ENCODE data around the gene ACIN1. TPM values are rescaled to one million over a fixed set of nuclear protein-coding genes. Genes with fewer than 3 reads are reported as not detected.

ACIN1 gene
- total and polyA plus RNA-seq, 2 of the 13 experiments (the other 11 are each of a cell fraction or from before 2014, with no cell fraction given) = 165 to 183 TPM

DNA sequence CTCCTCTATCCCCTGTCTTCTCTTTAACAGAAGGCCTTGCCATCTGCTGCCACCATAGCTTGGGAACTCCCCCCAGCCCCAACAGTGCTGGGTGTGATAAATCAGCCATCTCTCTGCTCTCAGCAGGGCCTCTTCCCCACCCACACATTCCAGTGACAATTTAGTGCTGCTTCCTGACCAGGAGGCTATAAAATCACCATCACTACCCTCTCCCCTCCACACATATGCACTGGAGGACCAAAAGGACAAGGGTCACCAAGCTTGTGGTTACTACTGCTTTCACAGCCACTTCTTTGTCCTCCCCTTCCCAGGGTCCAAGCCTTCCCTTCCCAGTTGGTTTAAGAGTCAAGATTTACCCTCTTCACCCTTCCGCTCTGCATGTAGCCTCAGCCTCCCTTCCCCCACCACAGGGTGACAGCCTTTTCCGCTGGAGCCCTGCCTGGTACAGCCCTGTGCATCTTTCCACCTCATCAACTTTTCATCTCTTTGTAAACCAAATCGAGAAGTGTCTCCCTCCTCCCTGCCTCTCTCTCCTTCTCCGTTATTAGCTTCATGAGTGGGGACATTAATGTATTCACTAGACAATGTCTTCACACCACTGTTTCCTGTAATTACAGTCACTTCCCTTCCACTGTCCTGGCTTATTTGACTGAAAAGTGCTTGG, 69.7 kb downstream of the ACIN1 start (continued):
- TF ChIP-seq, protein P1, sequence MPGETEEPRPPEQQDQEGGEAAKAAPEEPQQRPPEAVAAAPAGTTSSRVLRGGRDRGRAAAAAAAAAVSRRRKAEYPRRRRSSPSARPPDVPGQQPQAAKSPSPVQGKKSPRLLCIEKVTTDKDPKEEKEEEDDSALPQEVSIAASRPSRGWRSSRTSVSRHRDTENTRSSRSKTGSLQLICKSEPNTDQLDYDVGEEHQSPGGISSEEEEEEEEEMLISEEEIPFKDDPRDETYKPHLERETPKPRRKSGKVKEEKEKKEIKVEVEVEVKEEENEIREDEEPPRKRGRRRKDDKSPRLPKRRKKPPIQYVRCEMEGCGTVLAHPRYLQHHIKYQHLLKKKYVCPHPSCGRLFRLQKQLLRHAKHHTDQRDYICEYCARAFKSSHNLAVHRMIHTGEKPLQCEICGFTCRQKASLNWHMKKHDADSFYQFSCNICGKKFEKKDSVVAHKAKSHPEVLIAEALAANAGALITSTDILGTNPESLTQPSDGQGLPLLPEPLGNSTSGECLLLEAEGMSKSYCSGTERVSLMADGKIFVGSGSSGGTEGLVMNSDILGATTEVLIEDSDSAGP (CRISPR knock-in tag; IDR thresholded peaks at IDR 0.05; ENCODE audit: borderline replicate concordance) = 0 out of 2 replicates have a peak, but pooled peaks have one; percentile 21
- TF ChIP-seq, protein P2, sequence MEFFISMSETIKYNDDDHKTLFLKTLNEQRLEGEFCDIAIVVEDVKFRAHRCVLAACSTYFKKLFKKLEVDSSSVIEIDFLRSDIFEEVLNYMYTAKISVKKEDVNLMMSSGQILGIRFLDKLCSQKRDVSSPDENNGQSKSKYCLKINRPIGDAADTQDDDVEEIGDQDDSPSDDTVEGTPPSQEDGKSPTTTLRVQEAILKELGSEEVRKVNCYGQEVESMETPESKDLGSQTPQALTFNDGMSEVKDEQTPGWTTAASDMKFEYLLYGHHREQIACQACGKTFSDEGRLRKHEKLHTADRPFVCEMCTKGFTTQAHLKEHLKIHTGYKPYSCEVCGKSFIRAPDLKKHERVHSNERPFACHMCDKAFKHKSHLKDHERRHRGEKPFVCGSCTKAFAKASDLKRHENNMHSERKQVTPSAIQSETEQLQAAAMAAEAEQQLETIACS (CRISPR knock-in tag; IDR thresholded peaks at IDR 0.05) = no peak
- TF ChIP-seq ZNF441 (CRISPR knock-in tag; IDR thresholded peaks at IDR 0.05; ENCODE audit: borderline replicate concordance) (no peak), ZNF546 (CRISPR knock-in tag; conservative IDR thresholded peaks at IDR 0.05) (no peak), ZNF615 (CRISPR knock-in tag; IDR thresholded peaks at IDR 0.05; ENCODE audit: borderline replicate concordance) (0 out of 2 replicates have a peak, but pooled peaks have one; percentile 24), ATF7-NPFF (CRISPR knock-in tag; IDR thresholded peaks at IDR 0.05; ENCODE audit: low read depth) (no peak), ZNF564 (CRISPR knock-in tag; IDR thresholded peaks at IDR 0.05) (no peak), ATF1 (CRISPR knock-in tag; IDR thresholded peaks at IDR 0.05) (no peak), TCF12 (IDR thresholded peaks at IDR 0.05) (peak; percentile 74; the same call in 1 of the 2 replicates), TCF12 (CRISPR knock-in tag; IDR thresholded peaks at IDR 0.05) (no peak), FOXA1 (IDR thresholded peaks at IDR 0.05) (no peak), FOXA1 (CRISPR knock-in tag; IDR thresholded peaks at IDR 0.05) (no peak), MTF2 (CRISPR knock-in tag; IDR thresholded peaks at IDR 0.05; ENCODE audit: borderline replicate concordance) (no peak), ZNF296 (CRISPR knock-in tag; conservative IDR thresholded peaks at IDR 0.05) (0 out of 2 replicates have a peak, but pooled peaks have one; percentile 18), ZSCAN21 (CRISPR knock-in tag; IDR thresholded peaks at IDR 0.05; ENCODE audit: borderline replicate concordance) (no peak), AGO2 (optimal IDR thresholded peaks at IDR 0.05; ENCODE audit: low read depth, low read length) (no peak), FOXO1 (CRISPR knock-in tag; IDR thresholded peaks at IDR 0.05) (no peak), HHEX (CRISPR knock-in tag; IDR thresholded peaks at IDR 0.05) (no peak)
- TF ChIP-seq, protein P3, sequence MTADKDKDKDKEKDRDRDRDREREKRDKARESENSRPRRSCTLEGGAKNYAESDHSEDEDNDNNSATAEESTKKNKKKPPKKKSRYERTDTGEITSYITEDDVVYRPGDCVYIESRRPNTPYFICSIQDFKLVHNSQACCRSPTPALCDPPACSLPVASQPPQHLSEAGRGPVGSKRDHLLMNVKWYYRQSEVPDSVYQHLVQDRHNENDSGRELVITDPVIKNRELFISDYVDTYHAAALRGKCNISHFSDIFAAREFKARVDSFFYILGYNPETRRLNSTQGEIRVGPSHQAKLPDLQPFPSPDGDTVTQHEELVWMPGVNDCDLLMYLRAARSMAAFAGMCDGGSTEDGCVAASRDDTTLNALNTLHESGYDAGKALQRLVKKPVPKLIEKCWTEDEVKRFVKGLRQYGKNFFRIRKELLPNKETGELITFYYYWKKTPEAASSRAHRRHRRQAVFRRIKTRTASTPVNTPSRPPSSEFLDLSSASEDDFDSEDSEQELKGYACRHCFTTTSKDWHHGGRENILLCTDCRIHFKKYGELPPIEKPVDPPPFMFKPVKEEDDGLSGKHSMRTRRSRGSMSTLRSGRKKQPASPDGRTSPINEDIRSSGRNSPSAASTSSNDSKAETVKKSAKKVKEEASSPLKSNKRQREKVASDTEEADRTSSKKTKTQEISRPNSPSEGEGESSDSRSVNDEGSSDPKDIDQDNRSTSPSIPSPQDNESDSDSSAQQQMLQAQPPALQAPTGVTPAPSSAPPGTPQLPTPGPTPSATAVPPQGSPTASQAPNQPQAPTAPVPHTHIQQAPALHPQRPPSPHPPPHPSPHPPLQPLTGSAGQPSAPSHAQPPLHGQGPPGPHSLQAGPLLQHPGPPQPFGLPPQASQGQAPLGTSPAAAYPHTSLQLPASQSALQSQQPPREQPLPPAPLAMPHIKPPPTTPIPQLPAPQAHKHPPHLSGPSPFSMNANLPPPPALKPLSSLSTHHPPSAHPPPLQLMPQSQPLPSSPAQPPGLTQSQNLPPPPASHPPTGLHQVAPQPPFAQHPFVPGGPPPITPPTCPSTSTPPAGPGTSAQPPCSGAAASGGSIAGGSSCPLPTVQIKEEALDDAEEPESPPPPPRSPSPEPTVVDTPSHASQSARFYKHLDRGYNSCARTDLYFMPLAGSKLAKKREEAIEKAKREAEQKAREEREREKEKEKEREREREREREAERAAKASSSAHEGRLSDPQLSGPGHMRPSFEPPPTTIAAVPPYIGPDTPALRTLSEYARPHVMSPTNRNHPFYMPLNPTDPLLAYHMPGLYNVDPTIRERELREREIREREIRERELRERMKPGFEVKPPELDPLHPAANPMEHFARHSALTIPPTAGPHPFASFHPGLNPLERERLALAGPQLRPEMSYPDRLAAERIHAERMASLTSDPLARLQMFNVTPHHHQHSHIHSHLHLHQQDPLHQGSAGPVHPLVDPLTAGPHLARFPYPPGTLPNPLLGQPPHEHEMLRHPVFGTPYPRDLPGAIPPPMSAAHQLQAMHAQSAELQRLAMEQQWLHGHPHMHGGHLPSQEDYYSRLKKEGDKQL (CRISPR knock-in tag; IDR thresholded peaks at IDR 0.05; ENCODE audit: low read depth) = no peak
- TF ChIP-seq, protein P4, sequence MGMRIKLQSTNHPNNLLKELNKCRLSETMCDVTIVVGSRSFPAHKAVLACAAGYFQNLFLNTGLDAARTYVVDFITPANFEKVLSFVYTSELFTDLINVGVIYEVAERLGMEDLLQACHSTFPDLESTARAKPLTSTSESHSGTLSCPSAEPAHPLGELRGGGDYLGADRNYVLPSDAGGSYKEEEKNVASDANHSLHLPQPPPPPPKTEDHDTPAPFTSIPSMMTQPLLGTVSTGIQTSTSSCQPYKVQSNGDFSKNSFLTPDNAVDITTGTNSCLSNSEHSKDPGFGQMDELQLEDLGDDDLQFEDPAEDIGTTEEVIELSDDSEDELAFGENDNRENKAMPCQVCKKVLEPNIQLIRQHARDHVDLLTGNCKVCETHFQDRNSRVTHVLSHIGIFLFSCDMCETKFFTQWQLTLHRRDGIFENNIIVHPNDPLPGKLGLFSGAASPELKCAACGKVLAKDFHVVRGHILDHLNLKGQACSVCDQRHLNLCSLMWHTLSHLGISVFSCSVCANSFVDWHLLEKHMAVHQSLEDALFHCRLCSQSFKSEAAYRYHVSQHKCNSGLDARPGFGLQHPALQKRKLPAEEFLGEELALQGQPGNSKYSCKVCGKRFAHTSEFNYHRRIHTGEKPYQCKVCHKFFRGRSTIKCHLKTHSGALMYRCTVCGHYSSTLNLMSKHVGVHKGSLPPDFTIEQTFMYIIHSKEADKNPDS (CRISPR knock-in tag; IDR thresholded peaks at IDR 0.05) = 0 out of 2 replicates have a peak, but pooled peaks have one; percentile 46

All from HepG2 (cell line).